ENCODE data around the gene NID1. TPM values are rescaled to one million over a fixed set of nuclear protein-coding genes. Genes with fewer than 3 reads are reported as not detected.

NID1 gene
- total and polyA plus RNA-seq, 4 donors, result 15.4 to 151 (median 45.1) TPM

DNA sequence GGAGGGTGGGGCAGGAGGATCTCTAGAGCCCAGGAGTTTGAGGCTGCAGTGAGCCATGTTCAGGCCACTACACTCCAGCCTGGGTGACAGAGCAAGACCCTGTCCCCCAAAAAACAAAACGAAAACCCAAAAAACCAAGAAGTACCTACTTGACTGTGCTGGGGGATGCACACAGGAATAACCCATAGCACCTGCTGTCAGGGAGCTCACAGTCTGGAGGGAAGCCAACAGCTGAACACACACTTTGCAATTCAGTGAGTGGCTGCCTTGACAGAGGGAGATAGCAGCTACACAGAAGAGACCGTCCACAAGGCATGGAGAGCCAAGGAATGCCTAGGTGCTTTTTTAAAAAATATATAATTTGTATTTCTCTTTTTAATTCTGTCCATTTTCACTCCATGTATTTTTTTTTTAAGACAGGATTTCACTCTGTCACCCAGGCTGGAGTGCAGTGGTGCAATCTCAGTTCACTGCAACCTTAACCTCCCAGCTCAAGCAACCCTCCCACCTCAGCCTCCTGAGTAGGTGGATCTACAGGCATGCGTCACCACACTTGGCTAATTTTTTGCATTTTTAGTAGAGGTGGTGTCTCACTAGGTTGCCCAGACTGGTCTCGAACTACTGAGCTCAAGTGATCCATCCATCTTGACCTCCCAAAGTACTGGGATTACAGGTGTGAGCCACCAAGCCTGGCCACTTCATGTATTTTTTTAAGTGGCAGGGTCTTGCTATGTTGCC lies 68.7 kb downstream of the NID1 start:
- H3K4me1 ChIP-seq (ENCODE audit: control insufficient read depth in 5 of 5, insufficient read depth in 5 of 5, low read length in 5 of 5), result peaks cover 0 to 5% (median 0%) of the 10 kb centered on the region in 5 donors
- H3K36me3 ChIP-seq (ENCODE audit: control insufficient read depth in 4 of 4, insufficient read depth in 4 of 4, low read length in 4 of 4), result peaks cover 6 to 23% (median 14%) of the 10 kb centered on the region in 4 donors
- H3K9ac ChIP-seq (ENCODE audit: insufficient read depth in 1 of 2, low read length in 2 of 2), result no peak overlapping the region
- no peak overlapping the region for H3K4me3 ChIP-seq
- TF ChIP-seq CTCF (IDR thresholded peaks at IDR 0.05; ENCODE audit: control extremely low read depth, extremely low read depth), result no peak
- no peaks in the 10 kb centered on the region for H3K9me3 ChIP-seq (ENCODE audit: control insufficient read depth in 4 of 4, insufficient read depth in 3 of 4, low read length in 3 of 4)
- ATAC-seq (ENCODE audit: insufficient read depth, low FRiP score), result no peak
- H3K27me3 ChIP-seq (ENCODE audit: control insufficient read depth in 3 of 3, insufficient read depth in 3 of 3, low read length in 2 of 3), result no peaks in the 10 kb centered on the region
- 85 to 92% methylated on average over 4 of the region's 4 CpGs for WGBS, 2 donors
- no peak overlapping the region for H3K27ac ChIP-seq (ENCODE audit: low read depth in 1 of 2, low read length in 1 of 2)
- DNase-seq, result no peak

DNA sequence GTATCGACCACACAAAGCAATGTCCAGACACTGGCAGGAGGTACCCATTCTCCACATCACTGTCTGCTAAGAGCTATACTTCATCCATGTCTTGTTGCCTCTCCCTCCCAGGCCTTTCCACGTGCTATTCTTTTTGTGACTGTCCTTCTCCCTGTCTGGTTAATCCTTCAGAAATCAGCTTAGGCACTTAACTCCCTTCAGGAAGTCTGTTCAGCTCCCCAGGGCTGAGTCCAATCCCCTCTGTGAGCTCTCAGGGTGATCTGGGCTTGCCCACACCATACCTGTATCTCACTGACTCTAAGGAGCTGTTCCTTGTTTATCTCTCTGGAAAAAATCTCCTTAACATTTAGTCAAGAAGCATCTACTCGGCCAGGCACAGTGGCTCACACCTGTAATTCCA lies 69.4 kb downstream of the NID1 start:
- H3K9me3 ChIP-seq (ENCODE audit: control insufficient read depth in 4 of 4, insufficient read depth in 3 of 4, low read length in 3 of 4), result peaks cover 0 to 4% (median under 1%) of the 10 kb centered on the region in 4 donors
- ATAC-seq (ENCODE audit: insufficient read depth, low FRiP score), result no peak
- peaks cover 3 to 30% (median 19%) of the 10 kb centered on the region in 4 donors for H3K36me3 ChIP-seq (ENCODE audit: control insufficient read depth in 4 of 4, insufficient read depth in 4 of 4, low read length in 4 of 4)
- peaks cover 0 to 5% (median 0%) of the 10 kb centered on the region in 5 donors for H3K4me1 ChIP-seq (ENCODE audit: control insufficient read depth in 5 of 5, insufficient read depth in 5 of 5, low read length in 5 of 5)
- TF ChIP-seq CTCF (IDR thresholded peaks at IDR 0.05; ENCODE audit: control extremely low read depth, extremely low read depth), result no peak
- DNase-seq, result no peak
- H3K9ac ChIP-seq (ENCODE audit: insufficient read depth in 1 of 2, low read length in 2 of 2), result no peak overlapping the region
- WGBS, 2 donors, result 90% methylated on average over 3 of the region's 3 CpGs
- H3K4me3 ChIP-seq, result no peak overlapping the region
- no peaks in the 10 kb centered on the region for H3K27me3 ChIP-seq (ENCODE audit: control insufficient read depth in 3 of 3, insufficient read depth in 3 of 3, low read length in 2 of 3)
- peak overlapping the region in 1 of 2 donors; percentile 12 for H3K27ac ChIP-seq (ENCODE audit: low read depth in 1 of 2, low read length in 1 of 2)

GRCh38 chr1:235993652-235994051 lies 71.2 kb downstream of the NID1 start:
- Histone ChIP-seq H3K9ac (ENCODE audit: insufficient read depth in 1 of 2, low read length in 2 of 2) (no peak overlapping the region), H3K36me3 (ENCODE audit: control insufficient read depth in 4 of 4, insufficient read depth in 4 of 4, low read length in 4 of 4) (peaks cover 14 to 44% (median 29%) of the 10 kb centered on the region in 4 donors), H3K27me3 (ENCODE audit: control insufficient read depth in 3 of 3, insufficient read depth in 3 of 3, low read length in 2 of 3) (no peaks in the 10 kb centered on the region), H3K9me3 (ENCODE audit: control insufficient read depth in 4 of 4, insufficient read depth in 3 of 4, low read length in 3 of 4) (peaks cover 0 to 10% (median 5%) of the 10 kb centered on the region in 4 donors), H3K27ac (ENCODE audit: low read depth in 1 of 2, low read length in 1 of 2) (no peak overlapping the region), H3K4me1 (ENCODE audit: control insufficient read depth in 5 of 5, insufficient read depth in 5 of 5, low read length in 5 of 5) (peaks cover 0 to 2% (median 0%) of the 10 kb centered on the region in 5 donors), H3K4me3 (no peak overlapping the region)
- TF ChIP-seq CTCF (IDR thresholded peaks at IDR 0.05; ENCODE audit: control extremely low read depth, extremely low read depth), result no peak
- ATAC-seq (ENCODE audit: insufficient read depth, low FRiP score), result no peak
- DNase-seq, result no peak
- WGBS, 2 donors, result 97 to 98% methylated on average over 31 of the region's 31 CpGs

All from lung (tissue), 12 donors.